HL-60/S4 treated with phorbol 12-myristate 13-acetate at 8.2 ng/mL for 4 days and 3 days (cell line): ENCODE results near the gene RAB22A.

Source experiments
- in situ Hi-C: fragments of 300-500 bp; cut with MboI; formaldehyde crosslinking; loops from 2 replicates; pipeline ENCODE4 v1.15.0; 2022; ENCODE audit warnings: low sequenced_read_pairs

The RAB22A gene

DNA sequence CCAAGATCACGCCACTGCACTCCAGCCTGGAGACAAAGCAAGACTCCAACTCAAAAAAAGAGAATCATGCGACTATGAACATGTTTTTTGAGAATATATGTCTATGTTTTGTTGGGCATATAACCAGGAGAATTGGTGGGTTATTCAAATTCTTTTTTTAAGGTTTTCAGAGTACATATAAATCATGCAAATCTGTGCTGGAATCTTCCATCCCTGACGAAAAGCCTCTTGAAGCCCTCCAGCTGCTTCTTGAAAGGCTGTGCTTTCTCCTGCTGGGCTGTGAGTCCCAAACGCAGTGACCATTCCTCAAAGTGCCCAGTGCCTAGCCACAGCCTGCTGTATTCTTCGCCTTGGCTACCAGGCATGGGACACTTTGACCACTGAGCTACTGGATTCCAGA is 9.2 kb upstream of the RAB22A start:
- in situ Hi-C loops, result no loop called here

DNA sequence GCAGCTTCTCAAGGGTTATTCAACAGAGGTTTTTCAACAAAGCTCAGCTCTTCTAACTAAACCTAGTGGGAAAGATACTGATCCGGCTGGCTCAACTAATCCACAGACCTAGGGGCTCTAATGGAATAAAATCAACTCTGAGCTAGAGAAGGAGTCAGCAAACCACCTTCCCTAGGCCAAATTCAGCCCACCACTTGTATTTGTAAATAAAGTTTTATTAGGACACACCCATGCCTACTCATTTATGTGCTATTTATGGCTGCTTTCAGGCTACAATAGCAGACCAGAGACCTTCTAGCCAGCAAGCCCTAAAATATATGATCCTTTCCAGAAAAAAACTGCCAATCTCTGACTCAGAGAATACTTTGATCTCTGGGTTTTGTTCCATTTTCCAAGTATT is 6.0 kb upstream of the RAB22A start:
- in situ Hi-C loops, result no loop called here

DNA sequence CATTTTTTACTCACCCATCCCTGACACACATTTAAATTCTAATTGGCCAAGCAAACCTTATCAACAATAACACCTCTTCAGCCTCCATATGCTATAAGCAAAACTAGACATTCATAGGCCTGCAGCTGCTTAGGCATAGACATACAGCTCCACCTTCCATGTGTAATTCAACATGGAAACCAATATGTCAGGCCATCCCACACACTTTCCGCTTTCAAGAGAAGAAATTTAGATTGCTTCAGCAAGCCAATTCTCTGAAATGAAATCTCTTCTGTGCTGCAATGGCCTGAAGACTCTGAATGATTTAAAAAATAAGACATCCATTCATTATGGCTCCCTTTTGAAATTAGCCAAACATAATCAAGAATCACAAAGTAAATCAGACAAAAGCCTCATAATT is 4.5 kb upstream of the RAB22A start:
- in situ Hi-C loops, result no loop called here

DNA sequence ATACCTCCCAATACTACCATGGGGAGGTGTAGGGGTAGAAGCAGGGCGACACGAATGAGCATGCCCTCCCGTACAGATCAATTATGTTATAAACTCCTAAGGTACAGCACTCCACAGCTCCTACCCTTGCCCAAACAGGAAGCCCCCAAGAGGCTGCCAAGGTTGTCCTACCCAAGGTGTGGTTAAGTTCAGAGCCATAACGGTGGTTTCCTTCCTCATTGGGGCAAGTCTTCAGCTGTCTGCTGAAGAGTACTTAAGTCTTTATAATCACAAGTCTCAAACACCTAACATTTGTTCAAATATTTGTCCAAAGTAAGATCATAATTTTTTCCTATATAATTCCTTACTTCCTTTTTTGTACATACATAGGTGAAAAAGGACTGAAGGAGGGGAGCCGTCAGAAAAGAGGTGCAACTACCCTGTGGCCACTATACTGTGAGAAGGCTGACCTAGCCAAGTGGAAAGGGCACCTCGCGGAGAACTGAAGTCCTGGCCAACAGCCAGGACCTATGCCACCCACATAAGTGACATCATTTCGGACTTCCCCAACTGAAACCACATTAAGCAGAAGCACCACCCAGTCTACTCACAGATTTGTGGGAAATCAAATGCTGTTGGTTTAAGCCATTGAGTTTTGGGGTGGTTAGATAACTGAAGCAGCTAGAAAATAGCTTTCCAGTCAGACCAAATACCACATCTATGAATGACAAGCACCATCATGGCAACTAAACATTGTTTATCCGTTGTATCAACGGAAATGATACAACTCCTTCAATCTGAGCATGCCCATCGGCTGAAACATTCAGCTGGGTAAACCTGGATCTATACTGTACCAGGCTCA is 2.9 kb upstream of the RAB22A start:
- in situ Hi-C loops, result no loop called here

DNA sequence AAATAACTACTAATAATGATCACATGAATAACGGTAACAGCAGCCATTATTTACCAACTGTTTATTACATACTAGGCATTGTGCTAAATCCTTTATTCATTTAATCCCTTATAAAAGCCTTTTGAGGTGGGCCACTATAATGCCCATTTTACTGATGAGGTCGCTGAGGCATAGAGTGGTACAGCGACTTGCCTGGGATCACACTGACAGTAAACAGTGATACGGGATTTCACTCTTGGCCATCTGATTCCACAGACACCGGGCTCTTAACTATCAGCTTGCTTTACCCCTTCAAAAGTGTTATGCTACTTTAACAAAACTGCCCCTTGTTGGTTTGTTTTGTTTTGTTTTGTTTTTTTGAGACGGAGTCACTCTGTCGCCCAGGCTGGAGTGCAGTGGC is 2.2 kb upstream of the RAB22A start:
- in situ Hi-C loops, result no loop called here

DNA sequence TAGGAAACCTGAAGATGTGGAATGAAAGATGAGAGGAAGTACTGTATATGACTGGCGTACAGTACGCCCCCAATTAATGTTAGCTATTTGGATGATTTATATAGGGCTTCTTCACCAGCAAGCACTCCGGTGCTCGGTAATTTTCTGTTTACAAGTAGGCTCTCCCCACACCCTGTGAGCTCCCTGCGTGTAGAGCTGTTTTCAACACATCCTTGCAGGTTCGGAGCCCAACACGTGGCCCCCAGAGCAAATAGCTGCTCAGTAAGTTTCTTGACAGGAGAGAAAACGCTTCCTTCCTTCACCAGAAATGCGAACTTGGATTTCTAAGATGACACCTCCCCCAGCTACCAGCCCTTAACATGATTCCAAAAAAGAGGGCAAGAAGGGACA is 1.2 kb upstream of the RAB22A start:
- in situ Hi-C loops, result no loop called here

DNA sequence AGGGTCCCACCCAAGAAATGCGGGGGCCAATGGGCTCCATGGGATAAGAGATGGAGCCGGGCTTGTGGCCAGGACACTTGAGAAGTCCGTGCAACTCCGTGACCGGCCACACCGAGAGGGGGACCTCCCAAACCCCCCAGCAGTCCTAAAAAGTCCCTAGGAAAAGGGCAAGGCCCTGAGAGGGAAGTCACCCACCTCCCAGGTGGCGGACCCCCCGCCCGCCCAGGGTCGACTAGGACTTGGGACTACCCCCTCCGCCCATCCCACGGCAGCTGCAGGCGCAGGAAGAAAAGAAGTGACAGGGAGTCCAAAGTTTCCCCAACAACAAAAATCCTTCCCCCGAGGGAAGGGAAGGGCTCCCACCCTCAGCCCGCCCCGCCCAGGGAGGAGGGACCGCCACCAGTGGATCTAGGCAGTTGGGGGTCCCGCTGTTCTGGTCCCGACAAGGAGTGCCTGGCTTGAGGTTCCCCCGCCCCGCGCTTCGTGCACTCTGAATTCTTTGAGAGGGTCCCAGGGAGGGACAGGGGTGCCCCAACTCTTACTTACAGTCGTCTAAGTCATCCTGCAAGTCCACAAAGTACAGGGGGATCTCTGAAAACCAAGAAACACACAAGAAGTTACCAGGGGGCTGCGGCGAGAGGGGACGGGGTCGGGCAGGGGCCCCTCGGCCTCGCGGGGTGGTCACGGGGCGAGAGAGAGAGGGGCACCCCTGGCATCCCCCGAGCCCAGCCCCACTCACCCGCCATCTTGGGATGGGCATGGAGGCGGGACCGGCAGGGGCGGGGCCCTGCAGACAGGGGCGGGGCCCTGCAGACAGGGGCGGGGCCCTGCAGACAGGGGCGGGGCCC is 611 bp upstream of the RAB22A start:
- in situ Hi-C loops, result no loop called here

DNA sequence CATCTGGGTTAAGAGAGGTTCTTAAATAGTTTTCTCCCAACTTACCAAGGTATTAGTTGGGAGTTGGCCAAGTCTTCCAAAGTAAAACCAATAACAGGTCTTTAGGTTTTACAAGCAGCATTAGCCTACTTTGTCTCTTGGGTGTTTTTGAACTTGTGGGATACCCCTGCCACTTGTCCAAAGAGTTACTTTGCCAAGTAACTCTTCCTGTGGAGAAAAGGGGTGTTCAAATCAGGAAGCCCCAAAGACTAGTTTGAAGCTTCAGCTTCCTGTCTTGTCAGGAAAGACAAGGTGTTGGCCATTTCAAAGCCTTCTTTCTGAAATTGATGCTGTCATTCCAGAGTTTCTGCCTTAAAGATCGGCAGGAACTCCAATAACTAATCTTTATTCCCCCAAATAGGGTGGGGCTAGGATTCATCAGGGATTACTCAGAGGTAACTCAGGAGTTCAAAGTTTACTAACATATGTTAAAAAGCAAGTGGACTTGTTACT is 822 bp downstream of the RAB22A start:
- in situ Hi-C loops, result no loop called here

DNA sequence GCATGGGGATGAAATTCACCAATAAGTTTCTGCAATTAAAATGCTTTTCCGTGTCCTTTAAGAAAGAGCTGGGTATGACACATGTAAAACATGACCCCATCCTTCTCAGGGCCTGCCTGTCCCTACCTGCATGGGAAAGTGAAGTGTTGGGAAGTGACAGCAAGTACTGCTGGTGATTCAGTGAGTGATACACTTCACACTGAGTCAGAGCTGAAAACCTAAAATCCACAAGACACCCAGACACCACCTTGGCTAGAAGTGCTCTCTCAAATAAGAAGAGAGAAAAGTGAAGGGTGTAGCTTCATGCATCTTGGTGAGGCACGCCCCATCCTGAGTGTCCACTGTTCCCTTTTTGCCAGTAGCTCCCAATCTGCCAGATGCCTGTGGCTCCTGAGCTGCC is 3.3 kb downstream of the RAB22A start:
- in situ Hi-C loops, result no loop called here

DNA sequence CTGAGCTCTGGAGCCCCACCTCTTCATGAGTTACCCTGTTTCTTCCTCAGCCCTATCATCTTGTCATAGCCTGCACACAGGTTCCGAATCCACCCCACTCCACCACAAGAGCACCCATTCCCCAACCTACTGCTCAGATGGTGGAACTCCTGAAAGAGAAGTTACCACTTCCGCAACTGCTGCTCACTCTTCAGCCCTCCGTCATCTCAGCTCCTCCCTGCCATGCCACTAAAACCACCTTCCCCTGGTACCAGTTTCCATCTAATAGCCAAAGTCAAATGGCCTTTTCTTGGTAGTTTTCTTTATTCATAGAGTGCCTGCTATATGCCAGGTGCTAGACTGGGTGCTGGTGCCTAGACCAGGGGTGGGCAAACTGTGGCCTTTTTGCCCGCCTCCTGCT is 3.9 kb downstream of the RAB22A start:
- in situ Hi-C loops, result no loop called here

DNA sequence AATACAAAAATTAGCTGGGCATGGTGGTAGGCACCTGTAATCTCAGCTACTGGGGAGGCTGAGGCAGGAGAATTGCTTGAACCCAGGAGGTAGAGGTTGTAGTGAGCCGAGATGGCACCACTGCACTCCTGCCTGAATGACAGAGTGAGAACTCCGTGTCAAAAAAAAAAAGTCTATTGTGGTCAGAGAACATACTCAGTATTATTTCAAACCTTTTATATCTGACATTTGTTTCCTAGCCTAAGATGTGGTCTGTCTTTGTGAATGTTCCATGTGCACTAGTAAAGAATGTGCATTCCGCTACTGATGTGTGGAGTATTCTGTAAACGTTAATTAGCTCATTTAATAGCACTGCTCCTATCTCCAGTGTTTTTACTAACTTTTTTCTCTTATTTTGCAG is 11.7 kb downstream of the RAB22A start:
- in situ Hi-C loops, result no loop called here

DNA sequence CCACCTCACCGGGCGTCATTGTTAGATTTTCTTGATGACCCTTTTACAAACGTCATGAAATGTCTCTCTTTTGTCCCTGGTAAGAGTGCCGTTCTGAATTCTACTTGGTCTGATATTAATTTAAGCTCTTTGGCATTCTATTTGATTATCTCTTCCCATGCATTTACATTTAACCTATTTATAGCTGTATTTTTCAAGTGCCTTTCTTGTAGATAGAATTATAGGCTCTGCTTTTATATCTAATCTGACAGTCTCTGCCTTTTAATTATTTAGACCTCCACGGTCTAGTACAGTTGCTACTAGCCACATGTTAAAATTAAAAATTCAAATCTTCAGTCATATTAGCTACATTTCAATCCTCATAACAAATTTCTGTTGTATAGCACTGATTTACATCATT is 12.6 kb downstream of the RAB22A start:
- in situ Hi-C loops, result no loop called here

DNA sequence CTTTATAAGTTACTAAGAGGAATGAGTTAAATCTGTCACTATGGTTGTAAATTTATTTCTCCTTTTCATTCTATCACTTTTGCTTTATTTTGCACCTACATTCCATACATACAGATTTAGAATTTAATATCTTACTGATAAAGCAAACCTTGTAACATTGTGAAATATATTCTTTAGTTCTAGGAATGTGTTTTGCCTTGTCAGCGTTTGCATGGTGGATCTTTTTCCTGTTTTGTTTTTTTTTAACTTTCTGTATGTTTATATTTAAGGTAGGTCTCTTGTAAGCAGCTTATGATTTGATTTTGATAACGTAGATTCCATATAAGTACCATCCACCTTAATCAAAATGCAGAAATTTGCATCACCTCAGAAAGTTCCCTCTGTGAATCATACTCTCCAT is 16.4 kb downstream of the RAB22A start:
- in situ Hi-C loops, result no loop called here

DNA sequence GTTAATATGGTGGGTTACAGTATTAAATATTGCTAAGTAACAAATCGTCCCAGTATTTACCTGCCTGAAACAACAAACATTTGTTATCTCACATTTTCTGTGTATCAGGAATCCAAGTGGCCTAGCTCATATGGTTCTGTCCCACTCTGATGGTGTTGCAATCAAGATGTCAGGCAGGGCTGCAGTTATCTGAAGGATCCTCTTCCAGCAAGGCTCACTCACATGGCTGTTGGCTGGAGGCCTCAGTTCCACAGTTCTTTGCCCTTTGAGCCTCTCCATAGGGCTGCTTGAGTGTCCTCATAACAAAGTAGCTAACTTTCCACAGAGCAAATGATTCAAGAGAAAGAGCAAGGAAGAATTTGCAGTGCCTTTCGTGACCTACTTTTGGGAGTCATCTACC is 17.7 kb downstream of the RAB22A start:
- in situ Hi-C loops, result no loop called here

DNA sequence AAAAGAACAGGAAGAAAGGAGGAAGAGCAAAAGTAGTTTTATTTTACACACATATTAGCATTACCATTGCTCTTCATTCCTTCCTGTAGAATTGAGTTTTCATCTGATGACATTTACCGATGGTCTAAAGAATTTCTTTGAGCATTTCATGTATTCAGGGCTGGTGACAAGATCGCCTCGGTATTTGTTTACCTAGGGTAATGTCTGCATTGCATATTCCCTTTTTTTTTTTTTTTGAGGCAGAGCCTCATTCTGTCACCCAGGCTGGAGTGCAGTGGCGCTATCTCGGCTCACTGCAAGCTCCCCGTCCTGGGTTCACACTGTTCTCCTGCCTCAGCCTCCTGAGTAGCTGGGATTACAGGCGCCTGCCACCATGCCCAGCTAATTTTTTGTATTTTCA is 19.3 kb downstream of the RAB22A start:
- in situ Hi-C loops, result no loop called here

DNA sequence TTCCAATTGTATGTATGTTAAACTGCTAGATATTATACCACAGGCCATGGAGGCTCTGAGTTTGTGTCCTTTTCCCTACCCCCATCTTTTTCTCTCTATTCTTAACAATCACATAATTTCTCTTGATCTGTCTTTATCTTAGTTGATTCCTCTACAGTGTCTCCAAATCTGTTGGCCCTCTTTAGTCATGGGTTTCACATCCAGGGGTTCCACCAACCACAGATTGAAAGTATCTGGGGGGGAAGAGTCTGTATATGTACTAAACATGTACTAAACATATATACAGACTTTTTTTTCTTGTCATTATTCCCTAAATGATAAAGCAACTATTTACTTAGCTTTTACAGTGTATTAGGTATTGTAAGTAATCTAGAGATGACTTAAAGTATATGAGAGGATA is 20.2 kb downstream of the RAB22A start:
- in situ Hi-C loops, result no loop called here

DNA sequence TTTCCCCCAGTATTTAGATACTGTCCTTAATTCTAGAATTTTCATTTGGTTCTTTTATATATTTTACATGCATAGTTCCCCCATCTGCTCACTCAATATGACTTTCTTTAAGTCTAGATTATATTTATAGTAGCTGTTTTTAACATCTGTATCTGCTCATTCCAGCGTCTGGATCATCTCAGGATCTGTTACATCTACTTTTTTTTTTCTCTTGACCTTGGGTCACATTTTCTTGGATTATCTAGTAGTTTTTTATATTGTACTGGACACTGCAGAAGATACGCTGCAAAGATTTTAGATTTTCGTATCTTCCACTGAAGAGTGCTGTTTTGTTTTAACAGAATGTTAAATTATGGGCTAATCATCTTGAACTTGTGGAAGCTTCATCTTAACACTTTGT is 20.7 kb downstream of the RAB22A start:
- in situ Hi-C loops, result no loop called here

DNA sequence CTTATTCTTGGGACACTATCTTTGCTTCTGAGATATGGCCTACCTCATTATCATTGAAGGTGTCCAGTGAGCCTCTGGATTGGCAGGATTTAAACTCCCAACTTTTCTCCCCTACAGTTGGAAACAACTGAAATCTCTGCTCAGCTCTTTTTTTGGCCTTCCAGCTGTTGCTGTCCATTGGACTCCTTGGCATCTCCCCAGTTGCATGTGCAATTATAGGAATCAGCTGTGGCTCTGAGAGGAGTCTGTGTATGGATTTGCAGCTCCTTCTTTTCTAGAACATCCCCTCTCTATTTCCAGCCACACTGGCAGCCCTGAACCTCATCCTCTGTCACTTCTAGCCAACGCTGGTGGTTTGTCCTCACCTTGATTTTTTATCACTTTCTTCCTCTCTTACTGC is 21.2 kb downstream of the RAB22A start:
- in situ Hi-C loops, result no loop called here

DNA sequence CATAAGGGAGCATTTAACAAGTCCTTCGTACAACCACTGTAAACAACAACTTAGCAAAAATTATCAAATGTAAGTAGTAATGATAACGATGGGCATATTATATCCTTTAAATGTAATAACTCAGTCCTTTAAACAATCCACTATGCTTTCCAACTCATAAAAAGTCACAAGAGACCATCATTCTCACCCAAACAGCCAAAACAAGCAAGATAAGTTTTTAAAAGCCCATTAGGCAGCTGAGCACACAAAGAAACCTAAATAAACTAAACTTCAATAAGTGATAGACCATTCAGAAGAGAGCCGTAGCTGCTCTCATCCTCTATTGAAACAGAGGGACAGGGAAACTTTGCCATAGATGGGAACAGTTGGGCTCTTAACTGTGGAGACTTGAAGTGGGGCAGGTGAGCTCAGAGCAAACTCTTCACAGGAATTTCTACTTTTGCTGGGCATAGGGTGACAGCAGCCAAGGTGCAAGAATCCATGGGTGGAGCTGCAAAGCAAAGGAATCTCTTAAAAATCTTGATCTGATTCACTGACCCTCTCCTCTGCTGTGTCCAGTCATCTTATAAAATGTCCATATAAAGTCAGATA is 22.5 kb downstream of the RAB22A start:
- in situ Hi-C loops, result no loop called here

DNA sequence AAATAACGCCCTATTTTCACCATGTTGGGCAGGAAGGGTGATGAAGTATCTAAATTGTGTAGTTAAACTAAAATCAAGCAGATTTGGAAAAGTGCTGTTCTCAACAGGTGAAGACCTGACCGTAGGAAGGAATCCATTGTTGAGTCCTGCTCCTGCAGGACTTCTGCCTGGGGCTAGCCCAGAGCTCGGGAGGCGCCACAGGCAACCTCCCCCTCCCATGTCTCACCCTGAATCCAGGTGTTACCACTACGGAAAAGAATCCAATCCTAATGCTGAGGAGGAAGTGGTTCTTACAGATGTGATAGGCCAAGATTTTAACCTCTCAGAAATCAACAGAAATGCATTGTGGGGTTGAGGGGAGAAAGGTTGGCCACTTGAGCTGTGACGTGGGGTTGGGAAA is 30.2 kb downstream of the RAB22A start:
- in situ Hi-C loops, result no loop called here

DNA sequence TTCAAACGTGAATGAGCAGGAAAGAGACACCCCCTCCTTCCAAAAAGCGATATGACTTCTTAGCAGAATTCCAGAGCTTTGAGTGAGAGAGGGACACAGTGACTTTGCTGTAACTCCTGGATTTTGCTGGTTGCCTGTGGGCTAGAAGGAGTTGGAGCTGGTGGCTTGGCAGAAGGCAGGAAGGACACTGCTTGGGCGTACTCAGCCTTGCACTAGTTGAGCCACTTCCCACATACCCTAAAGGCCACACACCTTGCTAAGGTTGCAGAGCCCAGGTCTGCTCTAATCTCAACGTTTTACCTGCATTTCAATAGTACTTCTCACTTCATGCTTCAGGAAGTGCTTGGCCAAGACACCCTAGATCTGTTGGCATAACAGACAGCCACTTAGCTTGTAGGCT is 30.6 kb downstream of the RAB22A start:
- in situ Hi-C loops, result no loop called here

DNA sequence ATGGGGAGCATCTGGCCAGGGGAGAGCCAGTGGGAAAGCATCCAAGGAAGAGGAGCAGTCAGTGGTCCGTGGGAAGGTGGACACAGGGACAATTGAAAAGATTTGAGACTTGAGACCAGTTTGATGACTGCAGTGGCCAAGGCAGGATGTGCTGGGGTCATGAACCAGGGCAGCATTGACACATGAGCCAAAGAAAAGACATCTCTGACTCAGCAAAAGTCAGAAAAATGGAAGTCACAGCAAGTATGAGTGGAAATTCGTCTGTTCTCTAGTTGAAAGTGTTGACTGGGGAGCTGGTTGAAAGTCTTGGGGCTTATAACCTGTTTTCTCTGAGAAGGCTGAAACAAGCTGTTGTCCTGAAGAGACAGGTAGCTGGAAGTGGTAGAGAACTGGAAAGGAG is 31.3 kb downstream of the RAB22A start:
- in situ Hi-C loops, result no loop called here
